GM21619 (cell line): Measurements from ENCODE around the gene PHF21B.

ENCODE experiments used
- ATAC-seq: cut with Tn5 transposase; IDR thresholded peaks from one replicate; pipeline ENCODE4 v1.9.1; 2021; ENCODE audit not compliant: unreplicated experiment

PHF21B gene

GRCh38 chr22:44898236-44898635 lies 111.6 kb downstream of the PHF21B start:
- no peak for ATAC-seq

DNA sequence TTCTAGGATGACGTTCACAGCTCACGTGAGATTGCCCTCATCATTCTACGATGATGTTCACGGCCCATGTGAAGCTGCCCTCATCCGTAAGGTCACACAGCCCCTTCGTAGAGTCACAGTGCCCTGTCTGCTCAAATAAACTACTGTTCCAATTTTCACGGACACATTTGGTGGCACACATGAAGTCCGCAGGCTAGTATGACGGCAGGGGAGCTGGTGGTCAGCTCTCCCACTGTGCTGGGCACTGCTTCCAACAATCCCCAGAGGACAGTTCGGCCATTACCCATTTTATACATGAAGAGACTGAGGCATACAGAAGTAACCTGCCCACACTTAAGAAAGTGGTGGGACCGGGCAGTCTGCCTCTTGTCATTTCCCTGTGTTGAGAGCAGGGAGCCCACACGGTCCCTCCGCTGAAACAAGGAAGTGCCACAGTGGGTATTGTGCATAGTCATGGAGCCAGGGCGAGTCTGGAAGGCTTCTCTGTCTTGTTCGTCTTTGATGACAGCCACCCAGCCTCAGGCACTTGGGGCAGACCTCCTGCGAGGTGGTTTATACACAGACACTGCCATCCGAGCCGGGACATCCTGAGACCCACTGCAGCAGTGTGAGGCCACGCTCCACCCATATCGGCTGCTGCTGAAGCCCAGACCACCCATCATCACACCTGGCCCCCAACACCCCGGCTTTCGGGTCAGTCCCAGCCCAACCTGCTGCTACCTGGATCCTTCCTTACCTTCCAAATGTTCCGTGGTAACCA lies 114.3 kb downstream of the PHF21B start:
- no peak for ATAC-seq

GRCh38 chr22:44894782-44895181 lies 115.0 kb downstream of the PHF21B start:
- ATAC-seq: no peak

DNA sequence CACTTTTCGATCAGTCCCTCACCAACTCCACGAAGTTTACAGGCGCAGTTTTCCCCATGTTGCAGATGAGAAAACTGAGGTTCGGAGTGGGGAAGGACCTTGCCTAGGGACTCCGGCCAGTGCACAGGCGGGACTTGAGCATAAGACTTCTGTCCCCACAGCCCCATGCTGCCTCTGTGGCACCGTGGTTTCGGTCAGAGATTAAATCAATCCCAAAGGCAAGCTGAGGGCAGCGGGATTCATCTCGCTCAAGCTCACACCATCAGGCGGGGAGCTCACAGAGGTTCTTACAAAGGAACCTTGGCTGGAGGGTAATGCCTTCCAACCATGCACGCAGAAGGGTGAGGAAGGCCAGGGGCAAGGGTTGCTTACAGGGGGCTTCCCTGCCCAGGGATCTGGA lies 115.5 kb downstream of the PHF21B start:
- ATAC-seq: no peak

DNA sequence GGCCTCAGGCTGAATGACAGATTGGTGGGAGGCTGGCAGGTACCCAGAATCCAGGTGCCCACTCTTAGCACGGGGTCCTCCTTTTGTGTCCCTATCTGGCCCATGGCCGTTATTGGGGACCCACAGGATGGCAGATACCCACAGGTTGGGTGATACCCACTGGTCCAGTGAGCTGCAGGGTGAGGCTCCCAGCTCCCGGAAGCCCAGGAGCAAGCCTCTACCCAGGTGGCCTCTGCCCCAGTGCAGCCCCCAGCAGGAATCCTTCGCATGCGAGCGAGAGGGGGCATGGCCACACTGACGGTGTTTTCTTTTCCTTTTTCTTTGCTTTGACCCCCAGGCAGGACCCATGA lies 116.1 kb downstream of the PHF21B start:
- ATAC-seq: no peak

- ATAC-seq: no peak
These were observed 116.7 kb downstream of the PHF21B start for GRCh38 chr22:44892803-44893730.

GRCh38 chr22:44892243-44892642 lies 117.6 kb downstream of the PHF21B start:
- no peak for ATAC-seq

GRCh38 chr22:44891791-44892190 lies 118.0 kb downstream of the PHF21B start:
- no peak for ATAC-seq

- no peak for ATAC-seq
These were observed 118.5 kb downstream of the PHF21B start for GRCh38 chr22:44891293-44891747.

DNA sequence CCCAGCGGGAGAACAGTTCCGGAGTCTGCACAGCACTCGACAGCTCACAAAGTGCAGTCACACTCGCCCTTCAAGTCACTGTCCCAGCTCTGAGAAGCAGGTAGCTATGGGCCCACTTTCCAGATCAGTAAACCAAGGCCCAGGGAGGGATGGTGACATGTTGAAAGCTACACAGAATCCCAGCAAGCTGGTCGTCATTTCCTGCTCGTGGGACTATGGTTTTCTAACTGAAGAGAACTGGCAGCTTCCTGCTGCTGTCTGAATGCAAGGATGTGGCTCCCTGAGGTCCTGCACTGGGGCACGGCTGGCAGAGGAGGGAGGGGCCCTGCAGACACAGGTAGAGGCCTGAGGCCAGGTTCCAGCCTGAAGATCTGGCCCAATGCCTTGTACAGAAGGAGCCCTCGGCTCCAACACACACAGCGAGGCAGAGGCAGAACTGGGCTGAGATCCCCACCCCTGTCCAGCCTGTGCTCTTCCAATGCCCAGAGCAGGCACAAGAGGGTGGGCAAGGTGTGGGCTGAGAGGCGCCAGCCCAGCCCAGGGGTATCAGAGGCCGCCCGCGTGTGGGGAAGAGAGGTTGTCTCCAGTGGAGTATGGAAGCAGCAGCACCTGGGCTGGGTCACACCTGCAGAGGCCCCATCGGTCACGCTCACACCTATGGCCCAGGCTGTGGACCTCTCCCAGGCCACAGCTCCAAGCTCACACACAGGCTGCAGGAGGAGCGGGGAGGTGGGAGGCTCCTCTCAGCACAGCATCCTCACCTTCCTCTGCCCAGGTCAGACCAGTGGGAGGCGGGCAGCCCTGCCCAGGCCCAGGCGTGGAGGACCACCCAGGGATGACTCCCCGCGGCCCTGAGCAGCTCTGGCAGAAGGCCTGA lies 119.2 kb downstream of the PHF21B start:
- no peak for ATAC-seq

DNA sequence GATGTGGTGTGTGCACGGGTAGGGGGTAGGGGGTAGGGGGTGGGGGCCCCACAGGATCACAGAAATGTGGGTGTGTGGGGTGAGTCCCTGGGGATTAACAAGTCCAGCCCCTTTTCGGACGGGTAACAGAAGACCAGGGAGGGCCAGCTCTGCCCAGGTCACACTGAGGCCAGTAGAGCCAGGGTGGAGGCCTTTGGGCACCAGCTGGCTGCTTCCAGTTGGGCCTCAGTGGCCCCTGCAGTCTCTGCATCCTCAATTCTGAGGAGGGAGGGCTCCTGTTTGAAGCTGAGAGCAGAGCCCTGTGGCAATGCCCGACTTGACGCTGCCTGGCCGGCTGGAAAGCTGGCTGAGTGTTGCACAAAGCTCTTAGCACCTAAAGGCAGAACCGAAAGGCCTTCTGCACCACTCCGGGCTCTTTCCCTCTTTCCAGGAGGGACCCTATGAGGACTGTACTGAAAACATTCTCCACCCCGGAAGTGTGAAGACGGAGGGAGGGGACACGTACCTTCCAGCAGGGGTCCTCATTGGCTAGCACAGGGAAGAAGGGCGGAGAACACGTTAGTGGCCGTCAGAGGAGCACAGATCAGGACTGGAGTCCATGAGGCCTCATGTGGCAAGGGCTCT lies 120.4 kb downstream of the PHF21B start:
- no peak for ATAC-seq

DNA sequence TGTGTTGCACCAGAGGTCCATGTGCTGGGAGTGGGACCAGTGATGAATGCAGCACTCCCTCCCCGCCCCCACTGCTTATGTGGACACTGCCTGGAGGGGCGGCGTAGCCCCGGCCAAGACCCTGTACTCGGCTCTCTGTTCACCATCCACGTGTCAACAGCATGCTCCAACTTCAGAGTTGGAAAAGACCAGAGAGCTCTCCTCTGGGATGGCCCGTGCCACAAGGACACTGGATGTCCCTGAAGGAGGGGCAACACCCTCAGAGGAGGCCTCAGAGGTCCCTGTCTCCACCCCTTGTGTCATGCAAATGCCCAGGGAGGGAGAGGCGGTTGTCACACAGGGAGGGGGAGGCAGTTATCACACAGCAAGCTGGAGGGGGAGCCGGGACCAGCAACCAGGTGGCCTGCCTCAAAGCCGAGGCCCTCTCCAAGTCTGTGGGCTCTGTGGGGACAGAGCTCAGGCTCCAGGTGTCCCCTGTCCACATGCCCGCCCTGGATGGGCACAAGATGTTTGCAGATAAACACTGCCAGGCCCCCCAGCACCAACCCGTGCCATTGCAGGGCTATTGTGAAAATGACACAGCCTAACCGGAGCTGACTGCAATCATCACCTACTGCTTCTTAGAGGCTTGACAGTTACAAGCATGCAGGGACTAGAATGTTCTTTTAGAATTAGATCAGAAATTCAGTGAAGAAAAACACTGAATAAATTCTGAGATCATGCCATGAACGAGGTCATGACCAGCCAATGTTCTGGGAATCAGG lies 121.1 kb downstream of the PHF21B start:
- ATAC-seq: no peak

DNA sequence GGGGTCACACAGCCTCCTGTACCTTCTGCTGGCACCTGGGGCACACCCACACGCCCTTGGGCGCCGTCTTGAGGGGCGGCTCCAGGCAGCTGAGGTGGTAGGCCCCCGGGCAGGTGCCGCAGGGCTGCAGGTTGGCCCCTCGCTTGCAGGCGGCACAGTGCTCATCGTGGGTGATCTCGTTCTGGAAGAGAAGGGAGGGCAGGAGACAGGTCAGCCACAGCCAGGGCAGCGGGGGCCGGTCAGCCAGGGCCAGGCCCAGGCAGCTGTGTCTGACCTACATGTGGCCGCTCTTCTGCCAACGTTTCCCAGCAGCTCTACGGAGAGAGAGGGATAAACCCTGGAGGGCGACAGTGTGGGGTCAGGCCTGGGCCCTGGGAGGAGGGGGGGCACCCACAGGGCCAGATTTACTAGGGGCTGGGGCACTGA lies 121.9 kb downstream of the PHF21B start:
- no peak for ATAC-seq

DNA sequence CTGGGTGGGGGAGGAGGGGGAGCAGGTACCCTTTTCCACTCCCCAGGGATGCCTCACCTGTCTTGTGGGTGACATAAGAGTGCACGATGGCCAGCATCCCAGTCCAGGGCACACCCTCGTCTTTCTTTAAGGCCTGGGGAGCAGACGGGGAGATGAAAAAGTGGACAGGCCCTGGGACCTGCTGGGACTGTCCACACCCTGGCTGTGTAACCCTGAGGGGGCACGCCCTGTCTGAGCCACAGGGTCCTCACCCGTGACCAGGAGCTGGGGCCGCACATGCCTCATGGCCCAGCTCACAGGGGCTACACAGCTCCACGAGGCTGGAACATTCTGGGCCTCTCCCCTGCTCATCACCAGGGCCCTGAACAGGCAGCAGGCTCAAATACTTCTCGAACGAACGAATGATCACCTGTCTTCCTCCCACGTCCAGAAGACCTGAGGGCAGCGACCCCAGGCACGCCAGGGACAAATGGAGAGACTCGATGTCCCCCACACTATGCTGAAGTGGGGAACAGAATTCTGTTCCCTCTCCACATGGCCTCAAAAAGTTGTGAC lies 123.9 kb downstream of the PHF21B start:
- no peak for ATAC-seq

DNA sequence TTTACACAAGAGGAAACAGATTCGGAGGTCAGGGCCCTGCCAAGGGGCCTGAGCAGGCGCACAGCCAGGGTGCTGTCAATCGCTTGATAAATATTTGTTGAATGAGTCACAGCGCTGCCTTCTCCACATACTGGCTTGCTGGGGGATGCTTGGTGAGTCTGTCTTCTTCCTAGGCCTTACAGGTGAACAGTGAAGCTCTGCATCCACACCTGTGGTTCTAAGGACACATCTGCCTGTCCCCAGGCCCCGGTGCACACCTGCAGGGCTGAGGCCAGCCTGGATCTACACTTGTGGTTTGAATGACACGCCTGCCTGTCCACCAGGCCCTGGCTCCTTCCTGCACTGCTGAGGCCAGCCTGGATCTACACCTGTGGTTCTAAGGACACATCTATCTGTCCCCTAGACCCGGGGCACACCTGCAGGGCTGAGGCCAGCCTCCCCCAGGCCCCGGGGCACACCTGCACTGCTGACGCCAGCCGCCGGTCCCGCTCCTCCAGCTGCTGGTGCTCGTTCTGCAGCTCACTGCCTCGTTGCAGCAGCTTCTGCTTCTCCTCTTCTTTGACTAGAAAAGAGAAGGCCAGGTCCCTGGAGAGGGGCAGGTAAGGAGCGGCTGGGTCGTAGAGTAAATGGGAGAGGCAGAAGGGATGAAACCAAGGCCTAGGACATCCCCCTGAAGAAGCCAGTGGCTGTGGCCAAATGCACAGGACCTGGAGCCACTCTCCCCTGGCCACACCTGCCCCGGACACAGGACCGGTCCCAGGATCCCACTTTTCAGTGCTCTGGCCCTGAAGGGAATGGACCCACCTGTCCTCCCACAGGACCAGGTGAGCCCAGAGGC lies 124.6 kb downstream of the PHF21B start:
- ATAC-seq: no peak

DNA sequence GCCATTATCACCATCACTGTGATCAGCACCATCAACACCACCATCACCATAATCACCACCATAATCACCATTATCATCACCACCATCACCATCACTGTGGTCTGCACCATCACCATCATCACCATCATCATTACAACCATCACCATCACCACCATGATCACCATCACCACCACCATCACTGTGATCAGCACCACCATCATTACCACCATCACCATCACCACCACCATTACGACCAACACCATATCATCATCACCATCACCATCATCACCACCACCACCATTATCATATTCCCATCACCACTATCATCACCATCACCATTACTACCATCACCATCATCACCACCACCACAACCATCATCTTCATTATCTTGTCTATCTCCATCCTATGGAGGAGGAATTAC lies 125.2 kb downstream of the PHF21B start:
- ATAC-seq: no peak

DNA sequence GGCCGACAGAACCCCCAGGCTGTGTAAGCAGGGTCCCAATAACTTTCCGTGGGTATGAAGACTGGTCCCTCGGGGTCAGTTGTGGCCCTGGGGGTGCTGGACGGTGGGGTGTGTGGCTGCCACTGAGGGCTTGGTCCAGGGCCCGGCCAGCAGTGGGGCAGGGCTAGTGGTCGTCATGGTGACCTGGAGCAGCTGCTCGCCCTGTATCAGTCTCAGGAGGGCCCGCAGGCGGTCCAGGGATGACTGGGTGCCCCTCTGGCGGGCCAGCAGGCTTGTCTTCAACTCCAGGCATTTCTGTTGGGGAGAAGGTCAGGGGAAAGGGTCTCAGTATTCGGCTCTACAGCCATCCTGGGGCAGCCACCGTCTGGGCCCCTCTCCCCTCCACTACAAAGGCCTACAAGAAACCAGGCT lies 126.8 kb downstream of the PHF21B start:
- no peak for ATAC-seq

GRCh38 chr22:44882226-44882905 lies 127.4 kb downstream of the PHF21B start:
- ATAC-seq: no peak
